HepG2 (cell line): ENCODE results near the gene TGM6.

Source experiments
- CEBPB ChIP-seq: IDR thresholded peaks from 2 replicates; pipeline ENCODE4 v1.6.1; 2011; ENCODE audit warnings: low read depth, low read length, improper control_type of control experiment, borderline replicate concordance
- ELK4 ChIP-seq: sonication (generic); formaldehyde crosslinking; IDR thresholded peaks from 2 replicates; pipeline ENCODE4 v1.9.0; 2021; ENCODE audit warnings: missing genetic modification reagents, borderline replicate concordance
- ETS1 ChIP-seq: sonication (generic); formaldehyde crosslinking; IDR thresholded peaks from 2 replicates; pipeline ENCODE4 v1.4.0; 2020; ENCODE audit warnings: missing genetic modification reagents
- EZH2 ChIP-seq: conservative IDR thresholded peaks from 2 replicates; pipeline ENCODE4 v1.6.1; 2012; ENCODE audit warnings: mild to moderate bottlenecking, low read depth, low read length, moderate library complexity
- FOXA1 ChIP-seq, 2 experiments: fragments of 450-650 bp in 1 of 2; sonication (generic) in 1 of 2; formaldehyde crosslinking in 1 of 2; IDR thresholded peaks; 2 replicates each; pipeline versions ENCODE4 v1.4.0 to v1.6.1; 2016 to 2020; ENCODE audit warnings: missing genetic modification reagents in 1 of 2
- FOXP4 ChIP-seq: sonication (generic); formaldehyde crosslinking; IDR thresholded peaks from 2 replicates; pipeline ENCODE4 v1.4.0; 2020; ENCODE audit warnings: missing genetic modification reagents
- KDM3A ChIP-seq: IDR thresholded peaks from 2 replicates; pipeline ENCODE4 v1.6.1; 2018; ENCODE audit warnings: low read depth, missing compliant biosample characterization
- POLR2A ChIP-seq, 2 experiments: IDR thresholded peaks; 2 replicates each; pipeline ENCODE4 v1.6.1; 2011; ENCODE audit warnings: low read depth in 2 of 2, low read length in 2 of 2, mild to moderate bottlenecking in 1 of 2, moderate library complexity in 1 of 2; ENCODE audit not compliant: insufficient read depth in 1 of 2
- RAD21 ChIP-seq: fragments of 450-650 bp; formaldehyde crosslinking; IDR thresholded peaks from 2 replicates; pipeline ENCODE4 v1.5.0; 2020; ENCODE audit warnings: mild to moderate bottlenecking
- SRF ChIP-seq: IDR thresholded peaks from 2 replicates; pipeline ENCODE4 v1.6.1; 2011; ENCODE audit warnings: mild to moderate bottlenecking, low read depth, low read length, moderate library complexity
- ZNF580 ChIP-seq: IDR thresholded peaks from 2 replicates; pipeline ENCODE4 v1.6.1; 2016; ENCODE audit warnings: low read depth, borderline replicate concordance
- ZNF629 ChIP-seq: sonication (generic); formaldehyde crosslinking; conservative IDR thresholded peaks from 2 replicates; pipeline ENCODE4 v1.5.0; 2020; ENCODE audit warnings: missing genetic modification reagents
- ZNF790 ChIP-seq: sonication (generic); formaldehyde crosslinking; IDR thresholded peaks from 2 replicates; pipeline ENCODE4 v1.8.0; 2022; ENCODE audit warnings: missing genetic modification reagents, mild to moderate bottlenecking, borderline replicate concordance

- no peak for TF ChIP-seq CEBPB
- no peak for TF ChIP-seq ZNF580 (CRISPR knock-in tag)
- no peak for TF ChIP-seq KDM3A
- no peak for TF ChIP-seq ZNF629 (CRISPR knock-in tag)
- TF ChIP-seq ZNF790 (CRISPR knock-in tag): no peak
- TF ChIP-seq ELK4 (CRISPR knock-in tag): no peak
- no peak for TF ChIP-seq FOXP4 (CRISPR knock-in tag)
- TF ChIP-seq ETS1 (CRISPR knock-in tag): no peak
- no peak for TF ChIP-seq SRF
- no peak for TF ChIP-seq RAD21 (CRISPR knock-in tag)
- TF ChIP-seq POLR2A (IDR thresholded peaks at IDR 0.05; ENCODE audit: insufficient read depth in 1 of 2, low read depth in 2 of 2, low read length in 2 of 2): no peak; a peak in 1 of 4 replicates
- TF ChIP-seq EZH2: no peak
- TF ChIP-seq FOXA1 (IDR thresholded peaks at IDR 0.05): no peak
- no peak for TF ChIP-seq FOXA1 (CRISPR knock-in tag; IDR thresholded peaks at IDR 0.05)
These were observed 81.8 kb downstream of the TGM6 start for GRCh38 chr20:2462484-2462883.
